DND-41 (cell line): ENCODE data around the gene JMJD1C.
"Not testable (repeated sequence)": the region's sequence is repeated elsewhere in the genome, so short reads cannot be mapped to it uniquely, and the experiment has no call there.

Source experiments
- ATAC-seq: fragments of 200-7000 bp; cut with Tn5 transposase; 3 replicates; pipeline ENCODE4 v1.9.1; 2021; ENCODE audit warnings: low read depth; ENCODE audit not compliant: insufficient read depth
- DNase-seq: peaks from one replicate; pipeline ENCODE4 v3.0.0-alpha.2; 2020
- H2AFZ ChIP-seq: 2 replicates; pipeline ENCODE4 v1.6.0; 2012; ENCODE audit warnings: low read depth, low read length
- H3K27ac ChIP-seq: 2 replicates; pipeline ENCODE4 v1.5.1; 2012; ENCODE audit warnings: low read length, inconsistent platforms
- H3K27me3 ChIP-seq: fragments of 200-600 bp; sonication (generic); 2 replicates; pipeline ENCODE4 v1.6.0; 2012; ENCODE audit warnings: low read length, mild to moderate bottlenecking, inconsistent platforms; ENCODE audit not compliant: insufficient read depth, poor library complexity
- H3K36me3 ChIP-seq: 2 replicates; pipeline ENCODE4 v1.5.1; 2012; ENCODE audit warnings: low read length, inconsistent platforms; ENCODE audit not compliant: insufficient read depth
- H3K4me1 ChIP-seq: 2 replicates; pipeline ENCODE4 v1.5.1; 2012; ENCODE audit warnings: mild to moderate bottlenecking, low read length; ENCODE audit not compliant: insufficient read depth
- H3K4me2 ChIP-seq: 2 replicates; pipeline ENCODE4 v1.6.0; 2012; ENCODE audit warnings: mild to moderate bottlenecking, moderate library complexity, low read length, inconsistent platforms; ENCODE audit not compliant: insufficient read depth
- H3K4me3 ChIP-seq, 2 experiments: fragments of 200-600 bp in 1 of 2; shearing (Covaris generic) in 1 of 2; 2 replicates each; pipeline ENCODE4 v1.5.1; 2012 to 2016; ENCODE audit warnings: inconsistent platforms in 2 of 2, low read length in 2 of 2, mild to moderate bottlenecking in 2 of 2, low read depth in 1 of 2, moderate library complexity in 1 of 2
- H3K79me2 ChIP-seq: 2 replicates; pipeline ENCODE4 v1.6.0; 2012; ENCODE audit warnings: low read length, inconsistent platforms; ENCODE audit not compliant: insufficient read depth
- H3K9ac ChIP-seq: 2 replicates; pipeline ENCODE4 v1.6.0; 2012; ENCODE audit warnings: low read depth, mild to moderate bottlenecking, inconsistent platforms, low read length, moderate library complexity
- H3K9me3 ChIP-seq: 2 replicates; pipeline ENCODE4 v1.5.1; 2012; ENCODE audit warnings: low read length, moderate library complexity, mild to moderate bottlenecking, inconsistent platforms; ENCODE audit not compliant: insufficient read depth, severe bottlenecking
- H4K20me1 ChIP-seq: 2 replicates; pipeline ENCODE4 v1.6.0; 2012; ENCODE audit warnings: low read length; ENCODE audit not compliant: insufficient read depth
- CTCF ChIP-seq: IDR thresholded peaks from 2 replicates; pipeline ENCODE4 v1.5.1; 2012; ENCODE audit warnings: borderline replicate concordance, low read length, moderate library complexity, mild to moderate bottlenecking; ENCODE audit not compliant: poor library complexity, severe bottlenecking; ENCODE audit errors: extremely low read depth
- EZH2 ChIP-seq: IDR thresholded peaks from 3 replicates; pipeline ENCODE4 v1.6.1; 2012; ENCODE audit warnings: borderline replicate concordance, low read depth, mild to moderate bottlenecking, moderate library complexity, low read length, inconsistent platforms; ENCODE audit not compliant: severe bottlenecking

JMJD1C gene

GRCh38 chr10:63346015-63346441 lies 119.7 kb downstream of the JMJD1C start:
- 0 out of 2 replicates have a peak, but pooled peaks cover 3% of the 10 kb centered on the region for H3K36me3 ChIP-seq
- no peak overlapping the region for H2AFZ ChIP-seq
- H3K79me2 ChIP-seq: peaks cover 80% of the 10 kb centered on the region
- TF ChIP-seq EZH2: no peak
- no peak for TF ChIP-seq CTCF
- H3K4me2 ChIP-seq: no peak overlapping the region
- H3K9ac ChIP-seq: no peak overlapping the region
- no peak for ATAC-seq
- H3K4me1 ChIP-seq: no peaks in the 10 kb centered on the region
- no peak for DNase-seq
- no peaks in the 10 kb centered on the region for H3K9me3 ChIP-seq
- peaks cover 7% of the 10 kb centered on the region; the same call in 1 of the 2 replicates for H4K20me1 ChIP-seq
- no peaks in the 10 kb centered on the region for H3K27me3 ChIP-seq
- H3K4me3 ChIP-seq: no peak overlapping the region
- no peak overlapping the region for H3K27ac ChIP-seq

- ATAC-seq (no peak), DNase-seq (no peak)
Observed at GRCh38 chr10:63344269-63344668, 121.5 kb downstream of the JMJD1C start.

GRCh38 chr10:63343476-63343875 lies 122.3 kb downstream of the JMJD1C start:
- ATAC-seq (no peak), DNase-seq (no peak)
- H3K4me3 ChIP-seq: no peak overlapping the region
- peaks cover 7% of the 10 kb centered on the region; the same call in 1 of the 2 replicates for H4K20me1 ChIP-seq
- no peaks in the 10 kb centered on the region for H3K4me1 ChIP-seq
- H3K27ac ChIP-seq: no peak overlapping the region
- 0 out of 2 replicates have a peak, but pooled peaks cover 3% of the 10 kb centered on the region for H3K36me3 ChIP-seq
- H3K27me3 ChIP-seq: no peaks in the 10 kb centered on the region
- no peak overlapping the region for H3K9ac ChIP-seq
- H3K79me2 ChIP-seq: peaks cover 81% of the 10 kb centered on the region
- no peak overlapping the region for H3K4me2 ChIP-seq
- H2AFZ ChIP-seq: no peak overlapping the region
- H3K9me3 ChIP-seq: no peaks in the 10 kb centered on the region
- TF ChIP-seq EZH2 (no peak), CTCF (no peak)

More at GRCh38 chr10:63344269-63344668, 121.5 kb downstream of the JMJD1C start:
- H3K9me3 ChIP-seq: no peaks in the 10 kb centered on the region
- H3K4me2 ChIP-seq: no peak overlapping the region
- no peak overlapping the region for H3K4me3 ChIP-seq
- H3K4me1 ChIP-seq: no peaks in the 10 kb centered on the region
- H3K79me2 ChIP-seq: peaks cover 84% of the 10 kb centered on the region
- H3K27me3 ChIP-seq: no peaks in the 10 kb centered on the region
- no peak overlapping the region for H3K9ac ChIP-seq
- peaks cover 7% of the 10 kb centered on the region; the same call in 1 of the 2 replicates for H4K20me1 ChIP-seq
- TF ChIP-seq CTCF: no peak
- no peak for TF ChIP-seq EZH2
- no peak overlapping the region for H2AFZ ChIP-seq
- 0 out of 2 replicates have a peak, but pooled peaks cover 3% of the 10 kb centered on the region for H3K36me3 ChIP-seq
- no peak overlapping the region for H3K27ac ChIP-seq

- not testable (repeated sequence) for H3K9ac ChIP-seq, H3K4me1 ChIP-seq, DNase-seq, ATAC-seq, H2AFZ ChIP-seq, H3K27me3 ChIP-seq, H3K4me3 ChIP-seq, H3K4me2 ChIP-seq, H4K20me1 ChIP-seq, H3K27ac ChIP-seq, H3K9me3 ChIP-seq, H3K36me3 ChIP-seq
- peaks cover 64% of the 10 kb centered on the region for H3K79me2 ChIP-seq
Observed at GRCh38 chr10:63339640-63340039, 126.1 kb downstream of the JMJD1C start.
